ENCODE results near the gene SLC7A4. TPM values are rescaled to one million over a fixed set of nuclear protein-coding genes. Genes with fewer than 3 reads are reported as not detected.

SLC7A4 gene
- not detected in 2 replicates for total RNA-seq

GRCh38 chr22:21032037-21032867, at the start of gene SLC7A4:
Gene SLC7A4 (minus strand): TSS chr22:21032561. CDS start chr22:21031812, 749 bp downstream.

GRCh38 chr22:21045585-21046294, 13.4 kb upstream of the SLC7A4 start, which contains the start of gene LRRC74B:
Gene LRRC74B (plus strand): TSS chr22:21045946. CDS start chr22:21045987, 41 bp downstream.

GRCh38 chr22:21014726-21015465, 17.5 kb downstream of the SLC7A4 start, which contains the start of gene P2RX6:
Gene P2RX6 (plus strand): TSS chr22:21015165. CDS start chr22:21015175, 10 bp downstream.

GRCh38 chr22:21001601-21002325, 30.6 kb downstream of the SLC7A4 start, which contains the start of gene THAP7:
Gene THAP7 (minus strand): TSS chr22:21002118. CDS start chr22:21001911, 207 bp downstream.

GRCh38 chr22:20981787-20982562, 50.4 kb downstream of the SLC7A4 start, which contains the start of gene LZTR1:
Gene LZTR1 (plus strand): TSS chr22:20982297. CDS start chr22:20982372, 75 bp downstream.

Small RNA genes lying within 50 kb of the gene (small RNA-seq; reads per million reads assigned to genes)
- not detected for gene MIR649

Other genes with a start within 250 kb of the SLC7A4 start
- 46.3 and 62.6 TPM in 2 replicates for gene PI4KA, start 173.8 kb downstream of the SLC7A4 start, total RNA-seq
- 8.8 and 9.8 TPM in 2 replicates for gene SNAP29, start 173.6 kb downstream of the SLC7A4 start, total RNA-seq
- 30.9 and 40.9 TPM in 2 replicates for gene CRKL, start 115.2 kb downstream of the SLC7A4 start, total RNA-seq
- 0.20 and 0.73 TPM in 2 replicates for gene AIFM3, start 65.3 kb downstream of the SLC7A4 start, total RNA-seq
- gene LZTR1, start 50.3 kb downstream of the SLC7A4 start, total RNA-seq = 47.9 and 48.1 TPM in 2 replicates
- gene THAP7, start 30.4 kb downstream of the SLC7A4 start, total RNA-seq = 19.1 and 20.7 TPM in 2 replicates
- under 0.01 and 0.20 TPM in 2 replicates for gene P2RX6, start 17.4 kb downstream of the SLC7A4 start, total RNA-seq
- gene LRRC74B, start 13.4 kb upstream of the SLC7A4 start, total RNA-seq = not detected in 2 replicates

Measured in subcutaneous preadipocyte (primary cell).